HepG2 (cell line): ENCODE results near the gene PLIN3. TPM values are rescaled to one million over a fixed set of nuclear protein-coding genes. Genes with fewer than 3 reads are reported as not detected.
"Not testable (repeated sequence)": the region's sequence is repeated elsewhere in the genome, so short reads cannot be mapped to it uniquely, and the experiment has no call there.

Experiments used
- ATAC-seq: fragments of 200-7000 bp; cut with Tn5 transposase; 3 replicates; pipeline ENCODE4 v1.9.1; 2020; ENCODE audit warnings: mild to moderate bottlenecking, moderate library complexity
- BruUV-seq: library from RNA; stranded (reverse); fragments of 400-500 nt; replicated peaks from 2 replicates; lab custom pipeline; 2021; lab: Mats Ljungman, UMichigan
- CTCF ChIA-PET: fragments of 300-600 bp; formaldehyde crosslinking; extraction: SDS; loops from one replicate; lab custom pipeline; 2021; ENCODE audit warnings: low total read pairs, inconsistent platforms, low intra/inter-chr PET ratio; lab: Yijun Ruan, JAX
- POLR2A ChIA-PET: fragments of 350-600 bp; sonication (Branson Sonifier 250); formaldehyde crosslinking; loops from one replicate; lab custom pipeline; 2020; ENCODE audit warnings: antibody characterized with exemption, inconsistent platforms; lab: Yijun Ruan, JAX
- DNase-seq: peaks from one replicate; pipeline ENCODE4 v3.0.0-alpha.2; 2015; ENCODE audit warnings: low spot score
- FAIRE-seq: peaks from 3 replicates; lab custom pipeline; 2011; peaks lifted over from hg19 to GRCh38; lab: Jason Lieb, UNC
- H2AFZ ChIP-seq: one replicate; pipeline ENCODE4 v1.6.1; 2011; ENCODE audit warnings: low read length, inconsistent platforms
- H3K27ac ChIP-seq: fragments of 300-600 bp; 3 replicates; pipeline ENCODE4 v1.8.0; 2011; ENCODE audit warnings: mixed run types, mild to moderate bottlenecking, mixed read lengths, low read length, inconsistent platforms; ENCODE audit not compliant: insufficient read depth; ENCODE audit errors: extremely low read length
- H3K27me3 ChIP-seq, 2 experiments: fragments of 200-600 bp in 1 of 2; 2 replicates in 1 of 2; 3 replicates in 1 of 2; pipeline versions ENCODE4 v1.6.0 to v1.8.0; 2011; ENCODE audit warnings: low read length in 2 of 2, mild to moderate bottlenecking in 2 of 2, moderate library complexity in 2 of 2, inconsistent platforms in 1 of 2; ENCODE audit not compliant: insufficient read depth in 2 of 2, control insufficient read depth in 1 of 2
- H3K36me3 ChIP-seq, 2 experiments: fragments of 200-600 bp in 1 of 2; replicated peaks in 1 of 2; 2 replicates in 1 of 2; 3 replicates in 1 of 2; pipeline versions ENCODE4 v1.5.1 to v1.8.0; 2011; ENCODE audit warnings: low read length in 2 of 2, inconsistent platforms in 1 of 2; ENCODE audit not compliant: insufficient read depth in 2 of 2, control insufficient read depth in 1 of 2
- H3K4me1 ChIP-seq: 2 replicates; pipeline ENCODE4 v1.5.1; 2012; ENCODE audit warnings: low read length, inconsistent platforms; ENCODE audit not compliant: insufficient read depth
- H3K4me2 ChIP-seq: 2 replicates; pipeline ENCODE4 v1.6.0; 2011; ENCODE audit warnings: low read depth, low read length, inconsistent platforms
- H3K4me3 ChIP-seq, 3 experiments: fragments of 200-600 bp in 1 of 3; sonication (generic), shearing (Covaris generic) in 1 of 3; replicated peaks in 1 of 3; 2 replicates each; pipeline ENCODE4 v1.5.1; 2011 to 2016; ENCODE audit warnings: low read length in 3 of 3, inconsistent platforms in 2 of 3, low read depth in 2 of 3, mild to moderate bottlenecking in 2 of 3, control low read depth in 1 of 3, mixed read lengths in 1 of 3; ENCODE audit not compliant: insufficient read depth in 1 of 3
- H3K79me2 ChIP-seq: one replicate; pipeline ENCODE4 v1.6.1; 2011; ENCODE audit warnings: low read length, inconsistent platforms; ENCODE audit not compliant: insufficient read depth
- H3K9ac ChIP-seq: 2 replicates; pipeline ENCODE4 v1.6.0; 2011; ENCODE audit warnings: mild to moderate bottlenecking, low read depth, low read length, inconsistent platforms; ENCODE audit not compliant: insufficient read depth
- H3K9me3 ChIP-seq: 2 replicates; pipeline ENCODE4 v1.5.1; 2012; ENCODE audit warnings: mild to moderate bottlenecking, low read length
- H4K20me1 ChIP-seq: 2 replicates; pipeline ENCODE4 v1.6.0; 2011; ENCODE audit warnings: inconsistent platforms, mild to moderate bottlenecking, low read length, moderate library complexity; ENCODE audit not compliant: insufficient read depth
- ADNP ChIP-seq: sonication (generic); formaldehyde crosslinking; IDR thresholded peaks from 2 replicates; pipeline ENCODE4 v1.4.0; 2020; ENCODE audit warnings: missing genetic modification reagents
- MIER2 ChIP-seq: IDR thresholded peaks from 2 replicates; pipeline ENCODE4 v1.6.1; 2016; ENCODE audit warnings: missing biosample characterization, missing genetic modification reagents
- SP140L ChIP-seq: sonication (generic); formaldehyde crosslinking; IDR thresholded peaks from 2 replicates; pipeline ENCODE4 v1.4.0; 2020; ENCODE audit warnings: missing genetic modification reagents, borderline replicate concordance
- TRIM24 ChIP-seq: sonication (generic); formaldehyde crosslinking; IDR thresholded peaks from 2 replicates; pipeline ENCODE4 v1.8.0; 2022; ENCODE audit warnings: mild to moderate bottlenecking, missing genetic modification reagents
- ZFP36L1 ChIP-seq: sonication (generic); formaldehyde crosslinking; IDR thresholded peaks from 2 replicates; pipeline ENCODE4 v1.8.0; 2022; ENCODE audit warnings: mild to moderate bottlenecking, missing genetic modification reagents, moderate library complexity
- ZKSCAN5 ChIP-seq: sonication (generic); formaldehyde crosslinking; IDR thresholded peaks from 2 replicates; pipeline ENCODE4 v1.5.1; 2020; ENCODE audit warnings: mild to moderate bottlenecking, missing genetic modification reagents
- ZNF138 ChIP-seq: sonication (generic); formaldehyde crosslinking; IDR thresholded peaks from 2 replicates; pipeline ENCODE4 v1.5.0; 2020; ENCODE audit warnings: mild to moderate bottlenecking, low read depth, missing genetic modification reagents
- ZNF589 ChIP-seq: sonication (generic); formaldehyde crosslinking; conservative IDR thresholded peaks from 2 replicates; pipeline ENCODE4 v1.8.0; 2022; ENCODE audit warnings: mild to moderate bottlenecking, moderate library complexity, missing genetic modification reagents
- ZNF678 ChIP-seq: sonication (generic); formaldehyde crosslinking; IDR thresholded peaks from 2 replicates; pipeline ENCODE4 v1.4.0; 2020; ENCODE audit warnings: mild to moderate bottlenecking, missing genetic modification reagents
- ZNF75D ChIP-seq: sonication (generic); formaldehyde crosslinking; IDR thresholded peaks from 2 replicates; pipeline ENCODE4 v1.8.1; 2023; ENCODE audit warnings: missing genetic modification reagents, mild to moderate bottlenecking, borderline replicate concordance
- WGBS: methylation state at CpG from one replicate; pipeline ENCODE4 v1.1.6; 2017; ENCODE audit warnings: low lambda C conversion rate; 5-methylcytosine and 5-hydroxymethylcytosine counted together
- in situ Hi-C: cut with HindIII; loops from 2 replicates; pipeline ENCODE4 v1.10.0; 2017; ENCODE audit warnings: low pct_unique_long_range_greater_than_20kb; ENCODE audit not compliant: extremely low pct_ligation_motif_present
- intact Hi-C: fragments of 100-400 bp; cut with micrococcal nuclease; formaldehyde crosslinking; loops from one replicate; pipeline ENCODE4 v1.10.0; 2022; ENCODE audit not compliant: unreplicated experiment
- polyA plus RNA-seq, 8 experiments: library from polyadenylated mRNA; depleted of rRNA in 3 of 8; stranded (reverse) in 7 of 8; unstranded in 1 of 8; fragments of >200 nt; fragmentation: Illumina TruSeq in 4 of 8; extraction: Trizol in 4 of 8; gene quantifications; 2 replicates each; pipeline versions ENCODE4 v1.2.1 to v1.2.3, GENCODE V29; 2011 to 2016; ENCODE audit warnings: low read depth in 4 of 8, missing spikeins in 1 of 8, mixed read lengths in 1 of 8; ENCODE audit not compliant: insufficient read depth in 1 of 8
- total RNA-seq, 5 experiments: library from RNA; depleted of rRNA; stranded (reverse); fragments of >200 nt; fragmentation: Illumina TruSeq; extraction: Trizol; gene quantifications; 2 replicates each; pipeline ENCODE4 v1.2.3, GENCODE V29; 2016; ENCODE audit warnings: low read depth in 1 of 5
- TF ChIP-seq, protein P1 (sequence below): sonication (generic); formaldehyde crosslinking; IDR thresholded peaks from 2 replicates; pipeline ENCODE4 v1.5.0; 2020; ENCODE audit warnings: mild to moderate bottlenecking, missing genetic modification reagents
- TF ChIP-seq, protein P2 (sequence below), 2 experiments: sonication (generic) in 1 of 2; formaldehyde crosslinking in 1 of 2; IDR thresholded peaks; 2 replicates each; pipeline versions ENCODE4 v1.4.0 to v1.6.1; 2018 to 2020; ENCODE audit warnings: missing genetic modification reagents in 2 of 2, borderline replicate concordance in 1 of 2, low read depth in 1 of 2, mild to moderate bottlenecking in 1 of 2, missing biosample characterization in 1 of 2
- TF ChIP-seq, protein P3 (sequence below): sonication (generic); formaldehyde crosslinking; IDR thresholded peaks from 2 replicates; pipeline ENCODE4 v1.8.0; 2022; ENCODE audit warnings: missing genetic modification reagents, mild to moderate bottlenecking, moderate library complexity, borderline replicate concordance

The PLIN3 gene
- total and polyA plus RNA-seq, 2 of the 13 experiments (the other 11 are each of a cell fraction or from before 2014, with no cell fraction given) = 49.3 to 57.9 TPM

DNA sequence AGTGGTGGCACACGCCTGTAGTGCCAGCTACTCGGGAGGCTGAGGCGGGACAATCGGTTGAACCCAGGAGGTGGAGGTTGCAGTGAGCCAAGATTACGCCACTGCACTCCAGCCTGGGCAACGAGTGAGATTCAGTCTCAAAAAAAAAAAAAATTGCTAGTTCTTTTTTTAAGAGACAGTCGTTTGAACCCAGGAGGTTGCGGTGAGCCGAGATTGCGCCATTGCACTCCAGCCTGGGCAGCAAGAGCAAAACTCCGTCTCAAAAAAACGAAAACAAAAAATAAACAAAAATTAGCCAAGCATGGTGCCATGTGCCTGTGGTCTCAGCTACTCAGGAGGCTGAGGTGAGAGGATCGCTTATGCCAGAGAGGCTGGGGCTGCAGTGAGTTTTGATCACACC is 33.4 kb upstream of the PLIN3 start:
- DNase-seq, ATAC-seq, H3K9me3 ChIP-seq, H3K9ac ChIP-seq, BruUV-seq, H3K79me2 ChIP-seq, intact Hi-C loops, CTCF ChIA-PET, H3K4me2 ChIP-seq, H3K27ac ChIP-seq, H3K4me3 ChIP-seq, in situ Hi-C loops, H3K36me3 ChIP-seq, FAIRE-seq, H2AFZ ChIP-seq, H3K27me3 ChIP-seq, POLR2A ChIA-PET, H4K20me1 ChIP-seq: not testable (repeated sequence)
- H3K4me1 ChIP-seq = peaks cover 33% of the 10 kb centered on the region
- WGBS = 26% methylated on average over 13 of the region's 13 CpGs
- TF ChIP-seq, protein P1, sequence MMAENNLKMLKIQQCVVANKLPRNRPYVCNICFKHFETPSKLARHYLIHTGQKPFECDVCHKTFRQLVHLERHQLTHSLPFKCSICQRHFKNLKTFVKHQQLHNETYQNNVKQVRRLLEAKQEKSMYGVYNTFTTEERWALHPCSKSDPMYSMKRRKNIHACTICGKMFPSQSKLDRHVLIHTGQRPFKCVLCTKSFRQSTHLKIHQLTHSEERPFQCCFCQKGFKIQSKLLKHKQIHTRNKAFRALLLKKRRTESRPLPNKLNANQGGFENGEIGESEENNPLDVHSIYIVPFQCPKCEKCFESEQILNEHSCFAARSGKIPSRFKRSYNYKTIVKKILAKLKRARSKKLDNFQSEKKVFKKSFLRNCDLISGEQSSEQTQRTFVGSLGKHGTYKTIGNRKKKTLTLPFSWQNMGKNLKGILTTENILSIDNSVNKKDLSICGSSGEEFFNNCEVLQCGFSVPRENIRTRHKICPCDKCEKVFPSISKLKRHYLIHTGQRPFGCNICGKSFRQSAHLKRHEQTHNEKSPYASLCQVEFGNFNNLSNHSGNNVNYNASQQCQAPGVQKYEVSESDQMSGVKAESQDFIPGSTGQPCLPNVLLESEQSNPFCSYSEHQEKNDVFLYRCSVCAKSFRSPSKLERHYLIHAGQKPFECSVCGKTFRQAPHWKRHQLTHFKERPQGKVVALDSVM = peak; percentile 76
- TF ChIP-seq, all 625 proteins: peak for 1; not testable (repeated sequence) for 624

GRCh38 chr19:4897146-4897545 is 29.7 kb upstream of the PLIN3 start:
- no peak for FAIRE-seq
- Histone ChIP-seq H4K20me1 (no peaks in the 10 kb centered on the region), H3K79me2 (no peaks in the 10 kb centered on the region), H3K9me3 (no peaks in the 10 kb centered on the region), H3K36me3 (no peaks in the 10 kb centered on the region), H3K27ac (no peak overlapping the region), H3K4me3 (no peak overlapping the region), H2AFZ (no peak overlapping the region), H3K4me1 (peaks cover 26% of the 10 kb centered on the region), H3K9ac (no peak overlapping the region), H3K4me2 (no peak overlapping the region), H3K27me3 (no peaks in the 10 kb centered on the region)
- in situ Hi-C loops = no loop called here
- POLR2A ChIA-PET = interaction anchor here (1.0 to 1.2 kb wide), 2 partner anchors 24 to 27 kb away, joined by 3 read pairs; no protein-coding TSS in a partner anchor
- intact Hi-C loops = no loop called here
- CTCF ChIA-PET = no interaction called here
- 78% methylated on average over 7 of the region's 7 CpGs for WGBS
- no peak for ATAC-seq
- no peak for DNase-seq
- no TSS peak for BruUV-seq
- TF ChIP-seq, protein P2, sequence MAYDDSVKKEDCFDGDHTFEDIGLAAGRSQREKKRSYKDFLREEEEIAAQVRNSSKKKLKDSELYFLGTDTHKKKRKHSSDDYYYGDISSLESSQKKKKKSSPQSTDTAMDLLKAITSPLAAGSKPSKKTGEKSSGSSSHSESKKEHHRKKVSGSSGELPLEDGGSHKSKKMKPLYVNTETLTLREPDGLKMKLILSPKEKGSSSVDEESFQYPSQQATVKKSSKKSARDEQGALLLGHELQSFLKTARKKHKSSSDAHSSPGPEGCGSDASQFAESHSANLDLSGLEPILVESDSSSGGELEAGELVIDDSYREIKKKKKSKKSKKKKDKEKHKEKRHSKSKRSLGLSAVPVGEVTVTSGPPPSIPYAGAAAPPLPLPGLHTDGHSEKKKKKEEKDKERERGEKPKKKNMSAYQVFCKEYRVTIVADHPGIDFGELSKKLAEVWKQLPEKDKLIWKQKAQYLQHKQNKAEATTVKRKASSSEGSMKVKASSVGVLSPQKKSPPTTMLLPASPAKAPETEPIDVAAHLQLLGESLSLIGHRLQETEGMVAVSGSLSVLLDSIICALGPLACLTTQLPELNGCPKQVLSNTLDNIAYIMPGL (CRISPR knock-in tag; IDR thresholded peaks at IDR 0.05; ENCODE audit: borderline replicate concordance in 1 of 2, low read depth in 1 of 2) = no peak
- TF ChIP-seq ZNF589 (CRISPR knock-in tag) = no peak
- TF ChIP-seq ZNF138 (CRISPR knock-in tag) = no peak
- no peak for TF ChIP-seq ZKSCAN5 (CRISPR knock-in tag)
- TF ChIP-seq ZNF678 (CRISPR knock-in tag) = no peak
- no peak for TF ChIP-seq ADNP (CRISPR knock-in tag)
- no peak for TF ChIP-seq ZNF75D
- no peak for TF ChIP-seq MIER2
- no peak for TF ChIP-seq TRIM24 (CRISPR knock-in tag)
- TF ChIP-seq, protein P3, sequence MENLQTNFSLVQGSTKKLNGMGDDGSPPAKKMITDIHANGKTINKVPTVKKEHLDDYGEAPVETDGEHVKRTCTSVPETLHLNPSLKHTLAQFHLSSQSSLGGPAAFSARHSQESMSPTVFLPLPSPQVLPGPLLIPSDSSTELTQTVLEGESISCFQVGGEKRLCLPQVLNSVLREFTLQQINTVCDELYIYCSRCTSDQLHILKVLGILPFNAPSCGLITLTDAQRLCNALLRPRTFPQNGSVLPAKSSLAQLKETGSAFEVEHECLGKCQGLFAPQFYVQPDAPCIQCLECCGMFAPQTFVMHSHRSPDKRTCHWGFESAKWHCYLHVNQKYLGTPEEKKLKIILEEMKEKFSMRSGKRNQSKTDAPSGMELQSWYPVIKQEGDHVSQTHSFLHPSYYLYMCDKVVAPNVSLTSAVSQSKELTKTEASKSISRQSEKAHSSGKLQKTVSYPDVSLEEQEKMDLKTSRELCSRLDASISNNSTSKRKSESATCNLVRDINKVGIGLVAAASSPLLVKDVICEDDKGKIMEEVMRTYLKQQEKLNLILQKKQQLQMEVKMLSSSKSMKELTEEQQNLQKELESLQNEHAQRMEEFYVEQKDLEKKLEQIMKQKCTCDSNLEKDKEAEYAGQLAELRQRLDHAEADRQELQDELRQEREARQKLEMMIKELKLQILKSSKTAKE (CRISPR knock-in tag) = no peak
- TF ChIP-seq ZFP36L1 (CRISPR knock-in tag) = no peak
- TF ChIP-seq SP140L = no peak
